ENCODE measurements around the gene CYB561D1.

GRCh38 chr1:109504974-109505373 lies 11.1 kb downstream of the CYB561D1 start:
- TF ChIP-seq, protein P1, sequence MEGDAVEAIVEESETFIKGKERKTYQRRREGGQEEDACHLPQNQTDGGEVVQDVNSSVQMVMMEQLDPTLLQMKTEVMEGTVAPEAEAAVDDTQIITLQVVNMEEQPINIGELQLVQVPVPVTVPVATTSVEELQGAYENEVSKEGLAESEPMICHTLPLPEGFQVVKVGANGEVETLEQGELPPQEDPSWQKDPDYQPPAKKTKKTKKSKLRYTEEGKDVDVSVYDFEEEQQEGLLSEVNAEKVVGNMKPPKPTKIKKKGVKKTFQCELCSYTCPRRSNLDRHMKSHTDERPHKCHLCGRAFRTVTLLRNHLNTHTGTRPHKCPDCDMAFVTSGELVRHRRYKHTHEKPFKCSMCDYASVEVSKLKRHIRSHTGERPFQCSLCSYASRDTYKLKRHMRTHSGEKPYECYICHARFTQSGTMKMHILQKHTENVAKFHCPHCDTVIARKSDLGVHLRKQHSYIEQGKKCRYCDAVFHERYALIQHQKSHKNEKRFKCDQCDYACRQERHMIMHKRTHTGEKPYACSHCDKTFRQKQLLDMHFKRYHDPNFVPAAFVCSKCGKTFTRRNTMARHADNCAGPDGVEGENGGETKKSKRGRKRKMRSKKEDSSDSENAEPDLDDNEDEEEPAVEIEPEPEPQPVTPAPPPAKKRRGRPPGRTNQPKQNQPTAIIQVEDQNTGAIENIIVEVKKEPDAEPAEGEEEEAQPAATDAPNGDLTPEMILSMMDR (conservative IDR thresholded peaks at IDR 0.05), result no peak
- TF ChIP-seq ZFX (IDR thresholded peaks at IDR 0.05), result no peak
